ENCODE results near the gene DIP2C. TPM values are rescaled to one million over a fixed set of nuclear protein-coding genes. Genes with fewer than 3 reads are reported as not detected.
A peak's percentile ranks its signal among the peaks of the same experiment; 100 is the strongest.
"Not testable (repeated sequence)": the region's sequence is repeated elsewhere in the genome, so short reads cannot be mapped to it uniquely, and the experiment has no call there.

DIP2C gene
- total RNA-seq, 1 donor from 2014 or later, result 38.5 TPM

- peak; percentile 74 for DNase-seq (ENCODE audit: low spot score)
Measured at GRCh38 chr10:641149-642010, 48.1 kb downstream of the DIP2C start.

DNA sequence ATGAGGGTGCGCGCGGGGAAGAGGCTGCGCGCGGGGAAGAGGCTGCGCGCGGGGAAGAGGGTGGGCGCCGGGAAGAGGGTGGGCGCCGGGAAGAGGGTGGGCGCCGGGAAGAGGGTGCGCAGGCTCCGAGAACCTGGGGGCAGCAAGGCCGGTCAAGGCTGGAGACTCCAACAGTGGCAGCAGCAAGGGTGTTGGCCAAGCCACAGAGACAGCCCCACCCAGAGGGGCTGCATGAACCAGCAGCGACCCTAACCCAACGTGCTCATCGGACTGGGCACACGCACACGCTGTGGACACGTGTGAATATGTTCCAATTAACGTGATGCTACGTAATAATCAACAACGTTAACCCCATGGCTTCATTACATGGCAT, 48.8 kb downstream of the DIP2C start:
- peak; percentile 47 for DNase-seq (ENCODE audit: low spot score)

DNA sequence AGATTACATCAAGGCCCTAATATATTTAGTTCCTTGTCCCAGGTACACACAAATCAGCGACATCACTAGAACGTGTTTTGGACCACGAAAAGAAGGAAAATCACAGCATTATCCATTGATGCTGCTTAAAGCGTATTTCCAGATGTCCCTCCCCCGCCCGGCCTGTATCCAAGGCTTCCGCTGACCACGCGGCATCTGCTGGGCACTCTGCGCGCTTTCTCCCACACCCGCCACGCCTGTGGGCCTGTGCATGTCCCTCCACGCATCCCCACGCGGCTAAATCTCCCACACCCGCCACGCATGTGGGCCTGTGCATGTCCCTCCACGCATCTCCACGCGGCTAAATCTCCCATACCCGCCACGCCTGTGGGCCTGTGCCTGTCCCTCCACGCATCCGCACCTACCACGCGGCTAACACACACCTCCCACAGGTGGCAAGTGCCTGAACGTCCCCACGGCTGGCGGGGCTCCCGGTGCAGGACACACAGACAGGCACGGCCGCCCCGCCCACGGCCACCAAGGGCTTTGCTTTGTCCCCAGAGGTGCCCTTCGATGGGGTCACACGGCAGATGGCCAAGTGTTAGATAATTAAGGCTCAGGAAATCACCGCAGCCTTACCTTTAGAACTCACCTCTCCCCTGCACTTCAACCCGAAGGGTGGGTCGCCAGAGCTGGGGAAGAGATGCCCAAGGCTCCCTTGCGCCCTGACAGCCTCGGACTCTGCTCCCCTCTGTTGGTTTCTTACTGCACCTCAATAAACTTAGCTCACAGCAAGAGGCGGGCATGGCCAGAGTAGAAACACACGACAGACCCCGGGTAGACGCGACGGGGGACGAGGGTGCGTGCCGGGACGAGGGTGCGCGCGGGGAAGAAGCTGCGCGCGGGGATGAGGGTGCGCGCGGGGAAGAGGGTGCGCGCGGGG, 49.5 kb downstream of the DIP2C start:
- DNase-seq (ENCODE audit: low spot score), result peak; percentile 87

DNA sequence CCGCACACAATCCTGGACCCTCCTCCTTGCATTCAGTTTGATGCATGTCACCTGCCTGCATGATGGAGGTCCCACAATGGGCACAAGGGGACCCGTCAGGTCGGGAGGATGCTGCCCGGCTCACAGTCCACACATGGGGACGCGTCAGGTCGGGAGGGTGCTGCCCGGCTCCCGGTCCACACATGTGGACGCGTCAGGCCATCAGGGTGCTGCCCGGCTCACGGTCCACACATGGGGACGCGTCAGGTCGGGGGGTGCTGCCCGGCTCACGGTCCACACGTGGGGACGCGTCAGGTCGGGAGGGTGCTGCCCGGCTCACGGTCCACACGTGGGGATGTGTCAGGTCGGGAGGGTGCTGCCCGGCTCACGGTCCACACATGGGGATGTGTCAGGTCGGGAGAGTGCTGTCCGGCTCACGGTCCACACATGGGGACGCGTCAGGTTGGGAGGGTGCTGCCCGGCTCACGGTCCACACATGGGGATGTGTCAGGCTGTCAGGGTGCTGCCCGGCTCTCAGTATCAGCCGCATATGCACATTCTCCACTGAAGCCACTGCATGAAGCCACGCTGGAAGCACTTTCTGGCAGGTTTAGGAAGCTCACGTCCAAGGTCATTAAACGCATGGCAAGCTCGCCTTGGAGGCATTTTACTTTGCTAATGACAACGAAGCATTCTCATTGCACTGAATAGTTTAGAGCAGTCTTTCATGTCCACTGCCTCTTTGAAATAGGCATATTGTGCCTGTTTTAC, 50.3 kb downstream of the DIP2C start:
- no peak for DNase-seq (ENCODE audit: low spot score)

GRCh38 chr10:637771-638195, 51.7 kb downstream of the DIP2C start:
- peak; percentile 77 for DNase-seq (ENCODE audit: low spot score)

DNA sequence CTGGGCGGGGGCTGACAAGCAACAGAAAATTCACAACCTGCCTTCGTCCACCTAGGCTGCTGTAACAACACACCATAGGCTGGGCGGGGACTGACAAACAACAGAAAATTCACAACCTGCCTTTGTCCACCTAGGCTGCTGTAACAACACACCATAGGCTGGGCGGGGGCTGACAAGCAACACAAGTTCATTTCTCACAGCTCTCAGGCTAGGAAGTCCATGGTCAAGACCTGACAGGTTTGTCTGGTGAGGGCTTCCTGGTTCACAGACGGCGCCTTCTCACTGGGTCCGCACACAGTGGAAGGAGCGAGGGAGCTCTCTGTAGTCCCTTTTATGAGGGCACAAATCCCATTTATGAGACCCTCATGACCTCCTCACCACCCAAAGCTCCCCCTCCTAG, 52.2 kb downstream of the DIP2C start:
- DNase-seq (ENCODE audit: low spot score), result no peak

DNA sequence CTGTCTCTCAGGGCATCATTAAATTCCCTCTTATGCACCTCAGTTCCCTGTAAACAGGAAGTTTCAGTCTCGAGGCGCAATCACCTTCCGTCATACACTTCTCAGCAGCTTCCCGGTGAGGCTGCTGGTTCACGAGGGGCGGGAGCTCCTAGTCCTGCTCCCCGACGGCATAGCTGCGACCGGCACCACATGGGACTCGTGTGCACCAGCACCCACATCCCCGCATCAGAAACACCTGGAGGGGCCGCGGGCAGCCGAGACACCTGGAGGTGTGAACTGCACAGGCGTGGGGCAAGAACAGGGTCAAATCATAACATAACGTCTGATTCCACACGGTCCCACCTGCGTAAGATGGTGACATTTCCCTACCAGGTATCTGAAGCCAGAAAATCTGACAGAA, 52.7 kb downstream of the DIP2C start:
- no peak for DNase-seq (ENCODE audit: low spot score)

GRCh38 chr10:636016-636730, 53.3 kb downstream of the DIP2C start:
- DNase-seq (ENCODE audit: low spot score), result no peak

DNA sequence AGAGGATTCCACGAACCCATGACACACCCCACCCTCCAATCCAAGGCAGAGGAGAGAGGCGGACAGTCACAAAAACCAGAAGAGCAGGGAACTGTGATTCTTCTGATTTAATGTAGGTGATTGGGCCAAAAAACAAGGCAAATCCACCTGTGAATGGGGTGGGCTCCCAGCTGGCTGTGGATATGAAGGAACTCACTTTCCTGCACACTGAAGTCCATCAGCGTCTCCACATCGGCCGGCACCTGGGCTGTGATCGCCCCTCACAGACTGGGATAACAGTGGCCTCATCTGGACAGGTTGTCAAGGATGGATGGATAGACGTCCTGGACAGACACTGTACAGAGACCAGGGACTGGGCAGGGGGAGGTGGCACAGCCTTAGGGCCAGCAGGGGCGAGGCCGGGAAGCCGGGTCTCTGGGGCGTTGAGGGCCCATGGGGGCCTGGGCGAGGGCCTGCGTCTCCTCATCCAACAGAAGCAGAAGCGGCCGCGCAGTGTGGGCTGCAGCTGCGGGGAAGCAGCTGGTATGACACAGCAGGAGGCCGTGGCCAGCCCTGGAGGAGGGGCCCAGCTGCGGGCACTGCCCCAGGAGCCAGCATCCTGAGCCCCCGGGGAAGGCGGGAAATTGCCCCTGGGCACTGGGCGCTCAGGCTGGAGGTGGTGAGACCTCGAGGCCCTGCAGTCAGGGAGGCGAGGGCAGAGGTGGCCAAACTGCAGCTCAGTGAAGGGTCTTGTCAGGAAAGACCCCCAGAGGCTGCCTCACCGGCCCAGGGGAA, 54.2 kb downstream of the DIP2C start:
- no peak for DNase-seq (ENCODE audit: low spot score)

GRCh38 chr10:634256-634655, 55.2 kb downstream of the DIP2C start:
- no peak for DNase-seq (ENCODE audit: low spot score)

GRCh38 chr10:633279-634245, 55.9 kb downstream of the DIP2C start:
- DNase-seq (ENCODE audit: low spot score), result peak; percentile 68

DNA sequence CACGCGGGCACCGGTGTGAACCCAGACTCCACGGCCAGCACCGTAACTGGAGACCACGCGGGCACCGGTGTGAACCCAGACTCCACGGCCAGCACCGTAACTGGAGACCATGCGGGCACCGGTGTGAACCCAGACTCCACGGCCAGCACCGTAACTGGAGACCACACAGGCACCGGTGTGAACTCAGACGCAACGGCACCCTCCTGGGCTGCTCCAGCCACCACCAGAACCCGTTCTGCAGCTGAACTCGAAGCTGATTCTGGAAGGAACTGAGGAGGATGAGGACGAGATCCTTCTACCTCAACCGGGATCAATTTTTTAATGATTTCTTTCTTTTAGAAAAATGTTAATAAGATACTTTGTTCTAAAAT, 56.7 kb downstream of the DIP2C start:
- peak; percentile 28 for DNase-seq (ENCODE audit: low spot score)

- DNase-seq (ENCODE audit: low spot score), result not testable (repeated sequence)
Measured at GRCh38 chr10:632155-632806, 57.2 kb downstream of the DIP2C start.

- DNase-seq (ENCODE audit: low spot score), result peak; percentile 30
Measured at GRCh38 chr10:631266-631665, 58.2 kb downstream of the DIP2C start.

DNA sequence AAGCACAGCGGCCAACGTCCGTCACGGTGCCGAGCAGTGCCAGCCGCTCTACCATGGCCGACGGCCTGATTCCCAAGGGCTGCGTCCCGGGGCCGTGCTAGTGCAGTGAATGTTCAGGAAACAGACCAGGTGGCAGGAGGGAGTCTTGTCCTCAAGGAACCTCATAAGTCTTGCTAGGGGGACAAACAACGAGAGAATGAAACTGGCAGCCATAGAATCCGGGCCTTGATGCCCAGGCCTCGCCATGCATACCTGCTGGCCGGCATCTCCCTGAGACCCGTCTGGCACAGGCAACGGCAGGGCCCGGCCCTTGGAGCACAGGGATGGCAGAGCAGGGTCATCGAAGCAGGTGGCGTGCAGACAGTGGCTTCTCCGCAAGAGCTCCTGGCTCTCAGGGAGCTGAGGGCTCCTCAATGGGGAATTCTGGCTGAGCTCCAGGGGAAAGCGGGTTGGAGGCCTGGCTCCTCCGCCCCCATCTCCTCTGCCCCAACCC, 58.8 kb downstream of the DIP2C start:
- no peak for DNase-seq (ENCODE audit: low spot score)

DNA sequence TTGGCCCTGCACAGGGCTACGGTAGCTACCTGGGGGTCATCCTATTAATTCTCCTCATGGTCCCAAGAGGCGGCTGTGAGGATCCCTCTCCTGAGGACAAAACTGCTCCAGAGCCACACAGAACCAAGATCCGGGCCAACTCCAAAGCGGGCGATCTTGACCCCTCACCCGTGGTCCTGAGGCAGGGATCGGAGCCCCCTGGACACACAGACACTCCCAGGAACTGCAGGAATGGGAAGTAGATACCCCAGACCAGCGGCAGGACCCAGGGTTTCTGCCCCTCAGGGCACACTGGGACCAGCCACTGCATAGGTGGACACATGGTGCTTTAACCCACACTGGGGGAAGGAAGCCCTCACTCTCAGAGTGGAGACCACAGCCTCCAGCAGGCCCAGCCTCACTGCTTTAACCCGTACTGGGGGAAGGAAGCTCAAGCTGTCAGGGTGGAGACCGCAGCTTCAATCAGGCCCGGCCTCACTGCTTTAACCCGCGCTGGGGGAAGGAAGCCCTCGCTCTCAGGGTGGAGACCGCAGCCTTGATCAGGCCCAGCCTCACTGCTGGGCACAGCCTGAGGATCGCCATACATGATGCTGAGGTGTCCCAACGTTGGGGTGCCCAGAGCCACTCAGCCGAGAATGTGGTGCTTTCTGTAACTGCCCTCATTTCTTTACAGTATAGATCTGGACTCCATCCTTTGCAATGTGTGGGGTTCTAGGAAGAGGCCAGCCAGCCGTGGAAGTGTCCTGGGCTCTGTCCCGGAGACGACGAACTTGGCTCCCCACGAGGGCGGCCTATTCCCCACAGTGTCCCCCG, 60.1 kb downstream of the DIP2C start:
- no peak for DNase-seq (ENCODE audit: low spot score)

DNA sequence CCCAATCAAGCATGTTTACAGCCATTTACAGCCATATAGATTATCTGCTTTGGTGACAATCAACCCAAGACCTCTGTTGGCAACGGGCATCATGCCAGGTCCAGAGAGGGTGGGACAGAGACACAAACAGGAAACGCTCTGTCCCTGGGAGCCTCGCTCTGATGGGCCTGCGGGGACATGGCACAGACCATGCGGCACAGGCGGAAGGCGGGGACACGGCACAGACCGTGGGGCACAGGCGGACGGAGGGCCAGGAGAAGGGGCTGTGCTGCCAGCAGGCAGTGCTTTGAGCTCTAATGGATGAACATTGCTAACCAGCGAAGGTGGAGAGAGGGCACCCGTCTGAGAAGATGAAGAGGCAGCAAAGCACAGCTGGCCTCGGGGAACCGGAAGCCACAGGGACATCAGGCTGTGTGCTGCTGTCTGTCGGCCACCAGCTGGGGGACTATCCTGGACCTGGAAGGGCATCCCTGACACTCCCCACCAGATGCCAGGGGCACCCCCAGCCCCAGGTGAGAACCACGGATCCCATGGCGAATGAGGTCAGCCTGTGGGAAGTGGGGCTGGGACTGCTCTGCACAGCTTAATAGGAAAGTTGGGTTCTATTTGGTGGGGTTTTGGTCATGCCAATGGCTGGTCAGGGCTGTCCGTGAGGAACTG, 61.0 kb downstream of the DIP2C start:
- DNase-seq (ENCODE audit: low spot score), result no peak
